GM18508 (cell line): ENCODE measurements around the gene THAP7.
"Not testable (repeated sequence)": the region's sequence is repeated elsewhere in the genome, so short reads cannot be mapped to it uniquely, and the experiment has no call there.

Source experiments
- ATAC-seq: cut with Tn5 transposase; IDR thresholded peaks from one replicate; pipeline ENCODE4 v1.9.1; 2021; ENCODE audit warnings: moderate number of reproducible peaks; ENCODE audit not compliant: insufficient read depth, unreplicated experiment

The THAP7 gene, protein sequence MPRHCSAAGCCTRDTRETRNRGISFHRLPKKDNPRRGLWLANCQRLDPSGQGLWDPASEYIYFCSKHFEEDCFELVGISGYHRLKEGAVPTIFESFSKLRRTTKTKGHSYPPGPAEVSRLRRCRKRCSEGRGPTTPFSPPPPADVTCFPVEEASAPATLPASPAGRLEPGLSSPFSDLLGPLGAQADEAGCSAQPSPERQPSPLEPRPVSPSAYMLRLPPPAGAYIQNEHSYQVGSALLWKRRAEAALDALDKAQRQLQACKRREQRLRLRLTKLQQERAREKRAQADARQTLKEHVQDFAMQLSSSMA

DNA sequence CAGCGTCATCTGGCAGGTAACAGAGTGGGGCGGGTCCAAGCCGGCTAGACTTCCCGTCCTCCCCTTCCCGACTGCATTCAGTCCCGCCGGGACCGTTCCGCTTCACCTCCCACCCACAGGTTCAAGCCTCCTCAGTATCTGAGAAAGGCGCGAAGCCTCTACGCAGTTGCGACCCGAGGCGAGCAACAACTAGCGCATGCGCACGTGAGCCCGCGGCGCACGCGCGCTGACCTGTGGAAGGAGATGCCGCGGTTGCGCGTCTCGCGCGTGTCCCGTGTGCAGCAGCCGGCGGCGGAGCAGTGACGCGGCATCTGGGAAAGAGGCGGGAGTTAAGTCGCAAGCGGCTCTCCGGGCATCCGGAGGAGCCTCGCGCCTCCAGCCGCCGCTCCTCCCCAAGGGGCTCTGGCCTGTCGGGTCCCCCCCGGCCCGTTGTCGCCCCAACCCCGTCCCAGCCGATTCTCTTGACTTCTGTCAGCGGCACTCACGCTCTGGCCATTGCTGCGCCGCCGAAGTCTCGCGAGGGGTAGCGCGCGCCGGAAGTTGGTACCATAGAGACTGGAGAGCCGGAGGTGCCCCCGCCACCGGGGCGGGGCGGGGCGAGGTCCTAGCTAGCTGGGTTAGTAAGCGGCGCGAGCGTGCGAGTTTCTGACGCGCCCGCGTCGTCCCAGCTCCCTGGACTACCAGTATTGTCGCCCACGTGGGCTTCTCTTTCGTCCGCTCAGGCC lies at the start of gene THAP7:
Gene THAP7 (minus strand): TSS at position 518 of the 725 bp plus-strand sequence. CDS start 207 bp downstream, at position 311.
- ATAC-seq, result peak; percentile 43

DNA sequence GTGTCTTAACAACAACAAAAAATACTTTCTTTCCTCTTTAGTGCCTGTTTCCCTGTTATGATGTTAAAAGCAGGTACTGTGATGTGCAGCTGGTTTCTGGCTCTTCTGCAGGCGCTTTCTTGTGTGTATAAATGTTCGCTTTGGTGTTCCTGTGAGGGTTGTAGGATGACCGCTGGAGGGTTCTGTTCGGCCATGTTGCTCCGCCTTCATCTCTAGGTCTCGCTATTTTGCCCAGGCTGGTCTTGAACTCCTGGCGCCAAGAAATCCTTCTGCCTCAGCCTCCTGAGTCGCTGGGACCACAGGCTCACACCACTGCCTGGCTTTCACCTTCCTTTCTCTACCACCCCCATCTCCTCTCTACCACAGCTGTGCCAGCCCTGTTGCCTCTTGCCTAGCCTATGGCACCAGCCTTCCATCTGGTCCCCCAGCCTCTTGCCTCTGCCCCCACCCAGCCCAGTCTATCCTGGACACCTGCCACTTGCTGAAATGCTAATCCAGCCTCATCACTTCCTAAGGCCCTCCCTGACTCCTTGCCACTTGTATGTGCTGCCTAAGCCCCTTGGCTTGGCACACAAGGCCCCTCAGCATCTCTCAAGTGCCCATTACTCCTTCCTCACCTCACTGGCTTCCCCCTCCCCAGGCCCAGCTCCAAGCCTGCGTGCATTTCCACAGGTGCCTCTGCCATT lies 49.4 kb upstream of the THAP7 start:
- ATAC-seq, result no peak

DNA sequence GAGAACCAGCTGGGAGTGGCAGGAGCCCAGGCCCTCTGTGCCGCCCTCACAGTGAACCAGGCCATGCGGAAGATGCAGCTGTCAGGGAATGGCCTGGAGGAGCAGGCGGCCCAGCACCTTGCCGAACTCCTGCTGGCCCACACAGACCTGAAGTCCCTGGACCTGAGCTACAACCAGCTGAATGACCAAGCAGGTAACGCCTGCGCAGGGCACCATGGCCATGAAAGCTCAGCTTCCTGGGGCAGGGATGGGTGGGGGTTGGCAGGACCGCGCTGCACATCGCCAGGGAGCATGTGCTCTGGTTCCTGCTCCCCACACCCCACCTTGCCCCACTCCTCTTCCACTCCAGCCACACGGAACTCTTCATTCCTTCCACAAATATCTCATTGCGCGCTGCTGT lies 47.0 kb upstream of the THAP7 start:
- ATAC-seq, result not testable (repeated sequence)

DNA sequence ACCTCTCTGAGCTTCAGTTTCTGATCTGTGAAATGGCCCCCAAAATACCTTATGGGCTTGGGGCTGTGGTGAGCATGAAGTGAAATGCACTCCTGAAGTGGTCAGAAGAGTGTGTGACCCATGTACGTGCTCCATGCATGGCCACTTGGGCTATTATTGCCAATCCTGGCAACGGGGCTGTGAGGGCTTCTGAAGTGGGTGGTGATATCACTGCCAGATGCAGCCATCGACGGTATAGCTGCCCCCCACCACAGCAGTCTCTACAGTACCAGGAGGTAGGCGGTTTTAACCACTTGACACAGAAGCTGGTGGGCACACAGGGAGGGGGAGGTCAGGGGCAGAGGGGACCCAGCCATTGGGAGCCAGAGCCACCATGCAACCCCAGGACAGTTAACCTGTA lies 46.5 kb upstream of the THAP7 start:
- ATAC-seq, result not testable (repeated sequence)

DNA sequence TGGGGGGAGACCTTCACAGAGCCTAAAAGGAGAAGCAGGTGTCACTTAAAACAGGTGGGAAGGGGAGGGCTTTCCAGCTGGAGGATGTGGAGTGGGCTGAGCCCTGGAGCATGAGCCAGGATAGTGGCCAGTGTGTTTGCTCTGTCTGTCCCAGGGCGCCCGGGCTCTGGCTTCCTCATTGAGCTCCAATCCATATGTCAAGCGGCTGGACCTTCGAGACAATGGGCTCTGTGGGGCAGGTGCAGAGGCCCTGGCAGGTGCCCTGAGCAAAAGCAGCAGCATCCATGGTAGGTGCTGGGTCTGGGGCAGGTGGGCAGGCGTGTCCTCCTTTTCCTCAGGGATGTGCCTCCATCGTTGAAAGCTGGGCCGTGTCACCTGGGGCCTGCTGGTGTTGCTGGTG lies 45.8 kb upstream of the THAP7 start:
- no peak for ATAC-seq

DNA sequence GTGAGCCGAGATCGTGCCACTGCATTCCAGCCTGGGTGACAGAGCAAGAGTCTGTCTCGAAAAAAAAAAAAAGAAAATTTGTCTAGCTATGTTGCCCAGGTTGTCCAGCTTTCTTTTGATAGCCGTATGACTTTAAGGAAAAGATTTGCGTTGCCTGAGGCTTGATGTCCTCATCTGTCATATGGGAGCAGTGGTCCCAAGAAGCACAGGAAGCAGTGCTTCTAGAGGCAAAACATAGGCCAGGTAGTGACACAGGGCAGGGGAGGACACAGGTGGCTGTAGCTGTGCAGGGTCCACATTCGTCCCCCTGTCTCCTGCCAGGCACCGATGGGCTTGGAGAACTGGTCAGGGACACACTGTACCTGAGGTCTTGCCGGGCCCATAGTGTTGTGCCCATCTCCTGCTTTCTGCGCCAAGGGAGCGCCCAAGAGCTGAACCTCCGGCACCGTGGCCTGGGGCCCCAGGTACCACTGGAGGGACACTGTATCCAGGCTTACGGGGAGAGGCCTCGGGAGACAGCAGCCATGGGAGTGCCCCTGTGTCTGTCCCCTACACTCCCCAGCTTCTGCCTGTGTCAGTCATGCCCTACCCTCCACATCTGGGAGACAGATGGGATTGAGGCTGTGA lies 45.2 kb upstream of the THAP7 start:
- ATAC-seq, result no peak

DNA sequence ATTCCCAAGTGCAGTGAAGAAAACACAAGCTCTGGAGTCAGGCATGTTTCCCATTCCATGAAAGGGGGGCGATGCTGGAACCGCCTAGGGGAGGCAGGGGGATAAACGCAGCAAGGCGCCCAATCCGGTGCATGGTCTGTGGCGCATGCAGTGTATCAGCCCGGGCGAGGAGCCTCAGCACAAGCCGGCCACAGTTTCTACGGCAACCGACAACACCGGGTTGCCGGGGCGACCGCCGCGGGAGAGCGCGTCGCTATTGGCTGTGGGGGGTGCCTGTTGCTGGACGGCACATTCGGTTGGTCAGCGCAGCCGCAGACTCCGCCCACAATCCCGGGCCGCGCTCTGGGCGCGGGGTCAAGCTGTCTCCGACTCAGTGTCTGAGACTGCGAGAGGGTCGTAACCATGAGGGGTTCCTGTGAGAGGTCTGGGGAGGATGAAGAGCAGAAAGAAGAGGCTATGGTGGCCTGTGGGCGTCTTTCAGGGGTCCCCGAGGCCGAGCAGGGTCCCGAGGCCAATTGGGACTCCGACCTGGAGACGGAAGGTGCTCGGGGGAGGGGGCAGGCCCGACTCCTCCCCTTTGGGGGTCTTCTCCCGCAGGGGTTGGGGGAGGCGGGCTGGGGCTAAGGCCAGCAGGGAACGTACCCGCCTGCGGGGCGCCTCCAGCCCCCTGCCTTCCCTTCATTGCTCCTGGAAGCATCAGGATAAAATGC lies 43.8 kb upstream of the THAP7 start, which contains the start of gene LRRC74B:
Gene LRRC74B (plus strand): TSS at position 362 of the 710 bp plus-strand sequence. CDS start 41 bp downstream, at position 403.
- no peak for ATAC-seq

DNA sequence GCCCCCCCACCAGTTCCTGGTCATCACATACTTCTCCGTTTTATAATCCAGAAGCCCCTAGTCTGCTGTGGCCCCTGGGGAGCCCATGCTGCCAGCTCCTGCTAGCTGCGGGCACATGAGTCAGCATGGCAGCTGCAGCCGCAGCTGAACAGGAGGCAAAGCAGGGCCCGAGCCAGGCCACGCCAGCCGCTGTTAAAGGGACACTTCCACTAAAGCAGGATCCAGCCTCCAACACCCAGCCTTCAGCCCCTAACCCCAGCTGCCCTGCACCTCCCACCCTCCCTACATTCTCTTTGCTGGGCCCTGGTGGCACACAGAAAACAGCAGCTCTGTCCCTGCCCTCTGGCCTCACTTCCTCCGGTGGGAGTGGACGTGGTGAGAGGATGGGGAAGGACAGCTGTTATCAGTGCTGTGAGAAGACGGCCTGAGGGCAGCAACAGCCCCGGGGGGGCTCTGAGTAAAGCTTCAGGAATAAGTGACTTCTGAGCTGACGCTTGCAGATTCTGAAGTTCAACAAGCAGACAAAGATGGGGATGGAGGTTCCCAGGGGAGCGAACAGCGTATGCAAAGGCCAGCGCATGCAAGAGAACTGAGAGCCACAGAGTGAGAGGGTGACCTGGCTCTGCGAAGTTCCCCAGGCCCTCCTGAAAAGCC lies 43.1 kb upstream of the THAP7 start:
- no peak for ATAC-seq

DNA sequence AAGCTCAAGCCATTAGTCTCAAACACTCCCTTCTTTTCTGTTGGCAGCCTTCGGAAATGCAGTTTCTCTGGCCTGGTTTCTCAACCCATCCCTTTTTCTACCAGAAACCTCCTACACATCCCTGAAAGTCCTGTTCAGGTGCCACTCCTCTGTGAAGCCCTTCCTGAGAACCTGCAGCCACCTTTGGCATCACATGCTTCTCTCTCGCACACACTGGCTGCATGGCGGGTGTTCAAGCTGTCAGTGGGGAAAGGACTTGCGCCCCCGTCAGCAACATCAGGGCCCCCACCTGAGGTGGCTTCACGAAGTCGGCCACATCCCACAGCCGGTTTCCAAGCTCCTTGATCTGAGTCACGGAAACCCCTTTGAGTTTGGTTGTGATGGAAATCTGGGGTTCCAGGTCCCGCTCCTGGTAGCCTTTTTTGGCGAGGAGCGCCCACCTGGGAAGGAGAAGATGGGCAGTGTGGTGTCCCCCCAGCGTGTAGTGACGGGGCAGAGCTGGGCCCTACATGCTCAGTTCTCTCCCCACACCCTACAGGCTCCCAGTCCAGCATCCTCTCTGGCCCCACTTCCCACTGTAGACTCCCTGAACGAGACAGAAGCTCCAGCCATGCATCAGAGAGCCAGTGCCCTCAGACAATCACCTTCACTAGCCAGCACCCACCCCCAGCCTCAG lies 42.1 kb upstream of the THAP7 start:
- ATAC-seq, result no peak

DNA sequence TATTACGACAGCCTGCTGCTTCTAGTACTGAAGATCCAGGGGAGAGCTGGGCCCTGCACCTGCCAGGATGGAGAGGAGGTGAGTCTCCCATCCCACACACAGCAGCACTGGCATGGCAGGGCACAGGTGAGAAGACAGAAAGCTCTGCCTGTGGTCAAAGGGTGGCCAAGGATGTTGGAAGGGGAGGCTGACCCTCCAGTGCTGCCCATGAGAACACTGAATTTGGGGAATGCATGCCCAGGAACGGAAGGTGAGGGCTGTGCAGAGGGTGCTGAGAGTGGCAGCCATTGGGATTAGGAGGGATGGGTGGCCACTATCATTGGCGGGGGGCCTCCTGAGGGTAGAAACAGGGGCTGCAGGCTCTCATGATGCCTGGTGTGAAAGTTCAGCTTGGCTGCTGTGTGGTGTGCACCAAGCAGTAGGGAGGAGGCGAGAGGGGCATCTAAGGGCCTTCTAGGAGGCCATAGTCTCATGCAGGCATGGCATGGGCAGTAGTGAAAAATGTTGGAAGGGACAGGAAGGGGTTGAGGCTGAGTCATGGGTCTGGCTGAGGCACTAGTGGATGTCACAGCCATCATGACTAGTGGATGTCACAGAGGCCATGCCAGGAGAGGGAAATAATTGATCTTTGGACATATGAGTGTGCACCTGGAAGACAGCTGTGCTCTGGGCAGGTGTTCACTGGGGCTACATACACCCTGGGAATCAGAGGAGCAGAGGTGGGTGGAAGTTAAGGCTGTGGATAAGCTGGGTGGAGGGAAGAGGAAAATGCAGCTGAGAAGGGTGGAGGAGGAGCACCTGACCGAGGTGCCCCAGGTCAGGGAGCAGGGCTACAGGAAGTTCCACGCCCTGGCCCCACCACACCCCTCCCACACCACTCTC lies 41.3 kb upstream of the THAP7 start:
- no peak for ATAC-seq

DNA sequence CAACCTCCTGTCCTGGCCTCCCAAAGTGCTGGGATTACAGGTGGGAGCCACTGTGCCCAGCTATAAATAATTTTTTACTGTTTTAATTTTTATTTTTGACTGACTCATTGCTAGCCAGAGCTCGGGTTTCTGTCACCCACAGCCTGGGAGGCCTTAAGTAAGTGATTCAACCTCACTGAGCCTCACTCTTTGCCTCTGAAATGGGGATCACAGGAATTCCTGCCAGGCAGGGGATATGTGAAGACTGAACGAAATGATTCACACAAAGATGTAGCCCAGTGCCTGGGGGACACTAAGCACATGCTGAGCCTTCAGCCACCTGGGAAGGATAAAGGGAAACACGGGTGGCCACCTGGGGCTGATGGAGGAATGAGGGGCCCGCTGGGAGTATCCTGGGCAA lies 40.0 kb upstream of the THAP7 start:
- ATAC-seq, result no peak

DNA sequence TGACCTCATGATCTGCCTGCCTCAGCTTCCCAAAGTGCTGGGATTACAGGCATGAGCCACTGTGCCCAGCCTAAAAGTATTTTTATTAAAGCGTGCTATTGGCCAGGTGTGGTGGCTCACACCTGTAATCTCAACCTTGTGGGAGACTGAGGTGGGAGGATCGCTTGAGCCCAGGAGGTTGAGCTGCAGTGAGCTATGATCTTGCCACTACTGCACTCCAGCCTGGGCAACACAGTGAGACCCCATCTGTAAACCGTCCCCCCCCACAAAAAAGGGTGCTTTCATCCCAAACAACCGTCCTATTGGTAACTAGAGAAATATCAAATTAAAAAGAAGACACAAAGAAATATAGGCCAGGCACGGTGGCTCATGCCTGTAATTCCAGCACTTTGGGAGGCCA lies 37.2 kb upstream of the THAP7 start:
- ATAC-seq, result not testable (repeated sequence)

DNA sequence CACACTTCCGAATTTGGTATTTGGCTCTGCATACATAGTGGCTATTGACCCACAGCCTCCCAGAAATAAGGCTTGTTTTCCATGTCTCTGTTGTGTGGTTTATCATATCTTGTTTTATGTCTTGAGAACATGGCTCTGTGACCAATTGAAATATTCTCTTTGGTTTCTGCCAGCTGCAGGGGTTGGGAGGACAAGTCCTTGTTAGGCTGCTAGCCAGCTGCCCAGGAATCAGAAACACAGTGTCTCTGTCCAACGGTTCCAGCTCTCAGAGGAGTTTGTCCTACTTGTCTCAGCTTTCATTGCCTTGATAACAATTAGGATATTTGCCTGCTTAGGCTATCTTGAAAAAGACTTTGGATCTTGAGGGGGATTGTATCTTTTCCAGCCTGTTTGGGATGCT lies 36.5 kb upstream of the THAP7 start:
- no peak for ATAC-seq

DNA sequence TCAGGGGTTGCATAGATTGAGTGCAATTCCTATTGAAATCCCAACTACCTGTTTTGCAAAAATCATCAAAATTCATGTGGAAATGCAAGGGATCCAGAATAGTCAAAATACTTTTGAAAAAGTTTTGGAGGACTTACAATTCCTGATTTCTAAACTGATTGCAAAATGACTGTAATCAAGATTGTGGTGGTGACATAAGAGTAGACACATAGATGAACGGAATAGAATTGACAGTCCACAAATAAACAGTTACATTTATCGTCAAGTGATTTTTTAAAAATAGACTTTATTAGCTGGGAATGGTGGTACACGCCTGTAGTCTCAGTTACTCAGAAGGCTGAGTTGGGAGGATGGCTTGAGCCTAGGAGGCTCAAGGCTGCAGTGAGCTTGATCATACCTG lies 33.1 kb upstream of the THAP7 start:
- no peak for ATAC-seq

DNA sequence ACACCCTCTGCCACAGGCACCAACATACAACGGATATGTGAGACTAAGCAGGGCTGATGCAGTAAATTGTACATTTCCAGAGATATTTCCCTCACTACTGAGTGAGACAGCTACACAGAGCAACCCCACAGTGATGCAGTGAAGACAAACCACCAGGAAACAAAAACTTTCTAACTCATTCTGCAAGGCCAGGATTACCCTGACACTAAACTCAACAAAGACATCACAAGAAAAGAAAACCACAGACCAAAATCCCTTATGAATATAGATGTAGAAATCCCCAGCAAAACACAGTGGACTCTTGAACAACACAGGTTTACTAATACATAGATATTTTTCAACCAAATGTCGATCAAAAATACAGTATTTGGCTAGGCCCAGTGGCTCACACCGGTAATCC lies 32.0 kb upstream of the THAP7 start:
- no peak for ATAC-seq

DNA sequence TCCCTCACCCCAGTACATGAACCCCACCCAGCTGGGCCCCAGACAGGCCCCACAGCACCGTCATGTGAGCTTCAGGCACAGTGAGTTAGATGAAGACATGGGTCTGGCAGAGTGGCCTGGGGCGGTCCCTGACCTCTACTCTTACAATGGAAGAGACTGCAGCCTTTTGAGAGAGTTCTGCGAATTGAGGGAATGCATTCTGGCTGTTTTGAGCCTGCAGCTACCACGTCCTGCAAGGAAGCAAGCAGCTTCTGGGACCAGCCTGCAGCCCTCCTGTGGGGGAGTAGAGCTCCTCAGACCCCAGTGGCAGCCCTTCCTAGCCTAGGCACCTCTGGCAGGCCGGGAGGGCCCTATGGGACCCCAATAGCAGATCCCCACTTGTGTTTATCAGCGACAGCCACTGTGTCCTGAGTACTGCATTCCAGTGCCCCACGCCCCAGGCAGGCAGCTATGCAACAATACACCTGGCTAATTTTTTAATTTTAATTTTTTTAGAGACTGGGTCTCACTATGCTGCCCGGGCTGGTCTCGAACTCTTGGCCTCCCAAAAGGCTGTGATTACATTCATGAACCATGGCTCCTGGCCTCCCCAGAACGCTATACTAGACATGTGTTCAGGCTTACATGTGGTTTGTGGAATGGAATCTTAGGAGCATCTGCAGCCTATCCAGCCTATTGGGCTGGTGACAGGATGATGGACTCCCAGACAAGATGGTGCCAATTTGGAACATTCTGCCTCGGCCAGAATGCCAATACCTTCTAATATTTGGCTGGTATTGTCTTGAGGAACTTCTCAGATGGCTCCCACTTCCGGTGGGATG lies 31.2 kb upstream of the THAP7 start:
- ATAC-seq, result no peak
